ENCODE data around the gene FAM241A. TPM values are rescaled to one million over a fixed set of nuclear protein-coding genes. Genes with fewer than 3 reads are reported as not detected.
"Not testable (repeated sequence)": the region's sequence is repeated elsewhere in the genome, so short reads cannot be mapped to it uniquely, and the experiment has no call there.

The FAM241A gene
- total RNA-seq, 1 donor from 2014 or later, result 1.4 TPM

DNA sequence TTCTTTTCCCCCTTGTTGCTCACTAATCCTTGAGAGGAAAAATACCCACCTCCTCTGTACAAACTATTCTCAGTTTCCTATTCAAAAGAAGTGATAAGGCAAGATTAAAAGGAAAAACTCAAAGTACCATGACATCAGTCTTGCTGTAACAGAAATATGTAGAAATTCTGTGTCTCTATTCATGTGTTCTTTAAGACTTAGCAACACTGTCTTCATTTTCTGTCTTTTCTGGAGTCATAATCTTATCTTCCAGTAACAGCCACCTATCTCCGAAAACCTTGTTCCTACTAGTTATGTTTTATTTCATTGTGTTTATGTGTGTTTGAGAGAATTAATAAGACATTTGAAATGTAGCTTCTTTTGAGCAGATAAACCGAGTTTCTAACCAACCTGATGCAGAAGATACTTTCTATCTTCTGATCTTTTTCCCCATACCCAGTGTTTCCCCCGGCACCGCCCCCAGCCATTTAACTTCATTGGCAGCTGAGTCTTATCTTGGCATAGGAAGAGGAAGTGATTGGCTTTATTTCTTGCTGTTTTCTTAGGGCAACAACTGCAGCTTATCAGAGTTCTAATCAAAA is 8.0 kb downstream of the FAM241A start:
- no peak for DNase-seq (ENCODE audit: low read depth)
- no peak overlapping the region for H3K4me3 ChIP-seq (ENCODE audit: low read depth, low read length)
- TF ChIP-seq, protein P1, sequence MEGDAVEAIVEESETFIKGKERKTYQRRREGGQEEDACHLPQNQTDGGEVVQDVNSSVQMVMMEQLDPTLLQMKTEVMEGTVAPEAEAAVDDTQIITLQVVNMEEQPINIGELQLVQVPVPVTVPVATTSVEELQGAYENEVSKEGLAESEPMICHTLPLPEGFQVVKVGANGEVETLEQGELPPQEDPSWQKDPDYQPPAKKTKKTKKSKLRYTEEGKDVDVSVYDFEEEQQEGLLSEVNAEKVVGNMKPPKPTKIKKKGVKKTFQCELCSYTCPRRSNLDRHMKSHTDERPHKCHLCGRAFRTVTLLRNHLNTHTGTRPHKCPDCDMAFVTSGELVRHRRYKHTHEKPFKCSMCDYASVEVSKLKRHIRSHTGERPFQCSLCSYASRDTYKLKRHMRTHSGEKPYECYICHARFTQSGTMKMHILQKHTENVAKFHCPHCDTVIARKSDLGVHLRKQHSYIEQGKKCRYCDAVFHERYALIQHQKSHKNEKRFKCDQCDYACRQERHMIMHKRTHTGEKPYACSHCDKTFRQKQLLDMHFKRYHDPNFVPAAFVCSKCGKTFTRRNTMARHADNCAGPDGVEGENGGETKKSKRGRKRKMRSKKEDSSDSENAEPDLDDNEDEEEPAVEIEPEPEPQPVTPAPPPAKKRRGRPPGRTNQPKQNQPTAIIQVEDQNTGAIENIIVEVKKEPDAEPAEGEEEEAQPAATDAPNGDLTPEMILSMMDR (conservative IDR thresholded peaks at IDR 0.05; ENCODE audit: low read depth, low read length), result no peak

DNA sequence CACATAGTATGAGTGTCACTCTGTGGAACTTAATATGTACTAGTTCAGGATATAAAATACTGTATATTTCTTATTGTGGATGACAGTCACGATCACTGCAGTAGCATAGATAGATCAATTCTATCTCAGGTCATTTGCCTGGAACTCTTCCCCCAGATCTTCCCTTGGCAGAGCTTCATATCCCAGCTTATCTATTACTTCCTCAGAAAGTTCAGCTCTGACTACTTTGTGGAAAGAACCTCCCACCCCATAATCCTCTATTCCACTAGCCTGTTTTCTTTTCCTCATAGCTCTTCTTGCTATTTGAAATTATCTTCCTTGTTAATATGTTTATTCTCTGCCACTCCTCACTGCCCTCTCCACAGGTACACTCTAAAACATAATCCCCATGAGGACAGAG is 10.9 kb downstream of the FAM241A start:
- no peak overlapping the region for H3K4me3 ChIP-seq (ENCODE audit: low read depth, low read length)
- TF ChIP-seq, protein P1 (conservative IDR thresholded peaks at IDR 0.05; ENCODE audit: low read depth, low read length), result no peak
- no peak for DNase-seq (ENCODE audit: low read depth)

DNA sequence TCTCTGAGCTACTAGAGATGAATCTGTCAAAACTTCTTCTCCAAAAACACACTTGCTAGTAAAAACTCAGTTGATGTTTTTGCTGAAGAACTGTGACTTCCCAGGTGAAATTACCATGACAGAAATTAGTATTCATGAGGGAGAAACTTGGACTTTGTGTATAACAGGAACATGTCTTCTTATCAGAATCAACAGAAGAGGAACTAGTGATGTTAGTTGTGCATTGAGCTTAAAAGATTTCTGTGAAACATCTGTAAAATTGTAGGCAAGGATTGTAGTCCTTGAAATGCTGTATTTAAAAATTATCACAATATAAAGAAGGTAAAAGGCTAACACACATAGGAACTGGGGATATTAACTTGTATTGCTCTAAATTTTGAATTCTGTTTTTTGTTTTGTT is 11.3 kb downstream of the FAM241A start:
- TF ChIP-seq, protein P1 (conservative IDR thresholded peaks at IDR 0.05; ENCODE audit: low read depth, low read length), result no peak
- DNase-seq (ENCODE audit: low read depth), result no peak
- no peak overlapping the region for H3K4me3 ChIP-seq (ENCODE audit: low read depth, low read length)

DNA sequence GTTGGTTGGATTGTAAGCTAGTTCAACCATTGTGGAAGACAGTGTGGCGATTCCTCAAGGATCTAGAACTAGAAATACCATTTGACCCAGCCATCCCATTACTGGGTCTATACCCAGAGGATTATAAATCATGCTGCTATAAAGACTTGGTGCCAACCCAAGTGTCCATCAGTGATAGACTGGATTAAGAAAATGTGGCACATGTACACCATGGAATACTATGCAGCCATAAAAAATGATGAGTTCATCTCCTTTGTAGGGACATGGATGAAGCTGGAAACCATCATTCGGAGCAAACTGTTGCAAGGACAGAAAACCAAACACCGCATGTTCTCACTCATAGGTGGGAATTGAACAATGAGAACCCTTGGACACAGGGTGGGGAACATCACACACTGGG is 18.5 kb downstream of the FAM241A start:
- not testable (repeated sequence) for DNase-seq (ENCODE audit: low read depth); H3K4me3 ChIP-seq (ENCODE audit: low read depth, low read length)

DNA sequence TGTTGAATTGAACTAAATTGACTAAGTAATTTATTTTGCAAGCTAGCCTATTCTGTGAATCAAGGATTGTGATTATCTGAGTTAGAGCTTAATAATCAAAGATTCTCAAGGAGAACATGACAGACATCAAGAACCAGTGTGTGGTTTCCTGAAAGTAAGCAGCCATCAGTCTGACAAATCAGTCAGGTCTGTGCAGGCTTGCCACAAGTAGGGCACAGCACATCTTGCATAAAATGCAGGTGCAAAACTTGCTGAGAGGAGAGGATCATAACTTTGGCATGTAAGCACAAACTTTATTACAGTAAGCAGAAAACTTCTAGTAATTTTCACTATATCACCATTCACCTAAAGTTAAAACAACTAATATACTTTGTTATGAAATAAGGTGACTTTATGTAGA is 22.5 kb downstream of the FAM241A start:
- H3K4me3 ChIP-seq (ENCODE audit: low read depth, low read length), result no peak overlapping the region
- TF ChIP-seq, protein P1 (conservative IDR thresholded peaks at IDR 0.05; ENCODE audit: low read depth, low read length), result no peak
- no peak for DNase-seq (ENCODE audit: low read depth)

DNA sequence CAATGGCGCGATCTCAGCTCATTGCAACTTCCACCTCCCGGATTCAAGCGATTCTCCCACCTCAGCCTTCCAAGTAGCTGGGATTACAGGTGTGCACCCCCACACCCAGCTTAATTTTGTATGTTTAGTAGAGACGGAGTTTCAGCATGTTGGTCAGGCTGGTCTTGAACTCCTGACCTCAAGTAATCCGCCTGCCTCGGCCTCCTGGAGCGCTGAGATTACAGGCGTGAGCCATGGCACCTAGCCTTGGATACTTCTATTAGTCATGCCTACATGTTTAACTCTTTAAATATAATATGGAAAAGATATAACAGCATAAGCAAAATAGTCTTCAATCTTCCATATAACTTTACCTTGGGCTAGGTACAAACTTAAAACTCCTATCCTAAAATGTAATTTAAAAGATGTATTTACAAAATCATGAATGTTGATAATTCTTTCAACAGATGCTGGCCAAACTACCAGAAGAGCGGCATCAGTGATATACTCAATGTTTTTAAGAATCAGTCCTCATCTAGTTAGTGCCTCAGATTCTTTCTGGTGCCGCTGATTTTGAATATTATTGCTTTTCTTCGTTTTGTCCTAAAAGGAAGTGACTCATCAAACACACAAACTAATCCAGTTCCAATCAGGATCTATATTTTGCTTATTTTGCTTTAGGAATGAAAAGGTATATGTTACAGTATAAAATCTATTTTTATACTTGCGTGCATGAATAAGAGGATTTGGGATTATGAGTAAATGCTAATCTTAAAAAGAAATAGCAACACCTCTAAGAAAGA is 23.7 kb downstream of the FAM241A start:
- no peak overlapping the region for H3K4me3 ChIP-seq (ENCODE audit: low read depth, low read length)
- TF ChIP-seq, protein P1 (conservative IDR thresholded peaks at IDR 0.05; ENCODE audit: low read depth, low read length), result no peak
- no peak for DNase-seq (ENCODE audit: low read depth)

DNA sequence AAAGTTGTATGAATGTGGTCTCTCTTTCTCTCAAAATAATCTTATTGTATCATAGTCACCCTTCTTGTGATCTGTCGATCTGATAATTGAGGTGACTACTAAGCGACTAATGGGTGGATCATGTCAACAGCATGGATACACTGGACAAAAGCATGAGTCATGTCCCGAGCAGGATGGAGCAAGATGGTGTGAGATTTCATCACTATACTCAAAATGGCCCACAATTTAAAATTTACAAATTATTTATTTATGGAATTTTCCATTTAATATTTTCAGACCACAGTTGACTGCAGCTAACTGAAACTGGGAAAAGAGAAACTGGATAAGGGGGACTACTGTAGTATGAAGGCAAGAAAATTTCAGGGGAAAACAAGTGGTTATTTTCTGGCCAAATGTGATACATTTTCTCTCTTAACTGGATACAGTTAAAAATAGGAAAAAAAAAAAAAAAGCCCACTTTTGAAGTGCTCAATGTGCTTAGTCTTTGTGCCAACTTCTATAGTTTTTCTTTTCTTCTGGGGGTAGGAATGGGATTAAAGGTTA is 25.3 kb downstream of the FAM241A start:
- DNase-seq (ENCODE audit: low read depth), result peak; percentile 74
- no peak overlapping the region for H3K4me3 ChIP-seq (ENCODE audit: low read depth, low read length)
- TF ChIP-seq, protein P1 (conservative IDR thresholded peaks at IDR 0.05; ENCODE audit: low read depth, low read length), result no peak

DNA sequence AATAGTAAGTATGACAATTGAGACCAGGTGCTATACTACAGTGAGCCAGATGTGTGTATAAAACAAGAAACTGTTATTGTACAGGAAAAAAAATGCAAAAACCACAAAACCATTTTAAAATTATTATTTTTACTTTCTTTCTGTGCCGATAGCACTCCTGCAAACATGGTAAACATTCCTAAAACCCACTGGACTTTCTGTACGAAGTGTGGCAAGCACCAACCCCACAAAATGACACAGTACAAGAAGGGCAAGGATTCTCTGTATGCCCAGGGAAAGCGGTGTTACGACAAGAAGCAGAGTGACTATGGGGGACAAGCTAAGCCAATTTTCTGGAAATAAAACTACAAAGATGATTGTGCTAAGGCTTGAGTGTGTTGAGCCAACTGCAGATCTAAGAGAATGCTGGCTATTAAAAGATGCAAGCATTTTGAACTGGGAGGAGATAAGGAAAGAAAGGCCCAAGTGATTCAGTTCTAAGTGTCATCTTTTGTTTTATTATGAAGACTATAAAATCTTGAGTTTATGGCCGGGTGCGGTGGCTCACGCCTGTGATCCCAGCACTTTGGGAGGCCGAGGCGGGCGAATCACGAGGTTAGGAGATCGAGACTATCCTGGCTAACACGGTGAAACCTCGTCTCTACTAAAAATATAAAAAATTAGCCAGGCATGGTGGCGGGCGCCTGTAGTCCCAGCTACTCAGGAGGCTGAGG is 26.0 kb downstream of the FAM241A start:
- DNase-seq (ENCODE audit: low read depth); H3K4me3 ChIP-seq (ENCODE audit: low read depth, low read length): not testable (repeated sequence)
